SJCRH30 (cell line): ENCODE results near the gene VSIG10L2. TPM values are rescaled to one million over a fixed set of nuclear protein-coding genes. Genes with fewer than 3 reads are reported as not detected.
A peak's percentile ranks its signal among the peaks of the same experiment; 100 is the strongest.

Experiments
- DNase-seq, 2 experiments: peaks; one replicate each; pipeline ENCODE4 v3.0.0-alpha.2; 2015 to 2020
- H3K27ac ChIP-seq: fragments of 250-450 bp; sonication (Bioruptor Pico); 2 replicates; pipeline ENCODE4 v1.5.1; 2020; ENCODE audit warnings: mild to moderate bottlenecking, moderate library complexity
- H3K27me3 ChIP-seq: fragments of 250-450 bp; sonication (Bioruptor Pico); 2 replicates; pipeline ENCODE4 v1.5.1; 2020; ENCODE audit warnings: mild to moderate bottlenecking, moderate library complexity
- H3K36me3 ChIP-seq: fragments of 250-450 bp; sonication (Bioruptor Pico); 2 replicates; pipeline ENCODE4 v1.5.1; 2020; ENCODE audit warnings: mild to moderate bottlenecking, moderate library complexity
- H3K4me1 ChIP-seq: fragments of 250-450 bp; sonication (Bioruptor Pico); 2 replicates; pipeline ENCODE4 v1.5.1; 2020; ENCODE audit warnings: mild to moderate bottlenecking, moderate library complexity
- H3K4me3 ChIP-seq: fragments of 250-450 bp; sonication (Bioruptor Pico); 2 replicates; pipeline ENCODE4 v1.5.1; 2020; ENCODE audit warnings: mild to moderate bottlenecking, moderate library complexity
- H3K9me3 ChIP-seq: fragments of 250-450 bp; sonication (Bioruptor Pico); replicated peaks from 2 replicates; pipeline ENCODE4 v1.5.1; 2020; ENCODE audit warnings: mild to moderate bottlenecking, moderate library complexity
- total RNA-seq: library from RNA; depleted of rRNA; stranded (reverse); fragments of >200 nt; shearing (Covaris generic); gene quantifications from 2 replicates; pipeline ENCODE4 v1.2.3, GENCODE V29; 2014

Gene VSIG10L2
- total RNA-seq, 1 experiment from 2014 or later, result 0.02 TPM

DNA sequence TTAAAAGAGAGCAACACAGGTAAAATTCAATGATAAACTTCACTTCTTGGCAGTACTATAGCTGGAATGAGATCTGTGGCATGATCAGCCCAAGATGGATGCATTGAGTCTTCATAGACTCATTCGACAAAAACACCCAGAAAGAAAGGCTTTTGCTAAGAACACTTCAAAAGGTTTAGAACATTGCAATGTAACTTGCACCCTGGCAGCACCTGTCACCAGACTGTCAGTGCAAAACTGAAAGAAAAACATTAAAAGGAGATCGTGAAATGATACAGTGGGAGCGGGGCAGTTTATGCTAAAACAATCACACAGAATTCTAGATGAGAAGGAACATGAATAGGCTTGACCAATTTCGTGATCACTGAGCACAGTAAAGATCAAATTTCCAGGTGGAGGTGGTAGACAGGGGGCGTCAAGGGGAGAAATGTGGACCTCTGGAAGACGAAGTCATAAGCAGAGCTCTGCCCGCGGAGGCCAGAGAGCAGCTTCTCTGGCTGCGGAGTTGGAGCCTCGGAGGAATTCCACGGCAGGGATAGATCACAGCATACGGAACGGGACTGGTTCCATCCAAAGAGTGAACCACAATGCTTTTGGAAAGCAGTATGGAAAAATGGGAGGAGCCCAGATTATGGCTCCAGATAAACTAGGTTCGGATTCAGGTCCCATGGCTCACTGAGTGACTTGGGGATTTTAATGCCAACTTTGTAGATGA is 11.9 kb downstream of the VSIG10L2 start:
- Histone ChIP-seq H3K27me3 (no peaks in the 10 kb centered on the region), H3K9me3 (peaks cover 3% of the 10 kb centered on the region; the same call in 1 of the 2 replicates), H3K27ac (no peak overlapping the region), H3K4me3 (no peak overlapping the region), H3K36me3 (peaks cover 40% of the 10 kb centered on the region), H3K4me1 (peaks cover 10% of the 10 kb centered on the region)
- DNase-seq, result no peak

DNA sequence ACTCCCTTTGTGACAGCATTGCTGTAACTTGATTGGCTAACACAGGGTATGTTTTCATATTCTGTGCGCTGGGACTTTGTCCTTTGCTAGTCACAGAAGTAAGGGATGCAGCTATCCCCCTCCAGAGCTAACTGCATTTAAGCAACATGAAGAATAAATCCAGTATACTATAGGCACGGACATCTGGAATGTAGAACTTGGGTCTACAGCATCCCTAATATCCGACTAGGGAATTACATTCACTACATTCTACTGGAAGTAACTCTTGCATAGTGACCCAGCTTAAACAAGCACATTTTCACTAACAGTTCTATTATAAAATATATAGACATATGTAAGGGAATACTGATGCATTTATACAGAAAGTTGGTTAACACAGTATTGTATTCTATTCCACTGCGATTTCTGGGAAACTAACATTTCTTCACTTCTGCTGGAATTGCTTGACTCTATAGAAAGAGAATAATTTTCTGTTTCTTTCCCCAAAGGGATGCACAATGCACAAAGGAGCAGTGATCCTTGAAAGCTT is 13.1 kb downstream of the VSIG10L2 start:
- Histone ChIP-seq H3K27ac (no peak overlapping the region), H3K36me3 (peaks cover 48% of the 10 kb centered on the region)

DNA sequence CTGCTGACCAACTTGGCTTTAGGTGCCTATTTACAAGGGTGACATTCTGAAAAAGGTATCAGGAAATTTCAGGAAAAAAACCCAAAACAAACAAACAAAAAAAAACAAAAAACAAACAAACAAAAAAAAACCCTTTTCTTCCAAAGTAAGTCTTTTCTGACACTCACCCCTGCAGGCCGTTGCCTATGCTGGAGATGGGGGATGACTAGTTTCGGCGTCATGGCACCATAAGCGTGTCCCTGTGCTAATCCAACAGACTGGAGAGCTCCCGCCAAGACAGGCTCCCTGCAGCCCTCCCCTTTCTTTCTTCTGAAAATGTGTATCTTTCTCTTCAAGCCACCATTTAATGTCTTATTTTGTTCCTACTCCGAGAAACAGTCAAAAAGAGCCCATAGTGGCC is 13.7 kb downstream of the VSIG10L2 start:
- Histone ChIP-seq H3K4me1 (peaks cover 10% of the 10 kb centered on the region), H3K27me3 (no peaks in the 10 kb centered on the region), H3K9me3 (peaks cover 10% of the 10 kb centered on the region; the same call in 1 of the 2 replicates), H3K4me3 (no peak overlapping the region), H3K36me3 (peaks cover 48% of the 10 kb centered on the region), H3K27ac (no peak overlapping the region)
- no peak for DNase-seq

More for the DNA sequence above, 13.1 kb downstream of the VSIG10L2 start:
- Histone ChIP-seq H3K9me3 (peaks cover 10% of the 10 kb centered on the region; the same call in 1 of the 2 replicates), H3K4me3 (no peak overlapping the region), H3K4me1 (peaks cover 10% of the 10 kb centered on the region), H3K27me3 (no peaks in the 10 kb centered on the region)
- no peak for DNase-seq

DNA sequence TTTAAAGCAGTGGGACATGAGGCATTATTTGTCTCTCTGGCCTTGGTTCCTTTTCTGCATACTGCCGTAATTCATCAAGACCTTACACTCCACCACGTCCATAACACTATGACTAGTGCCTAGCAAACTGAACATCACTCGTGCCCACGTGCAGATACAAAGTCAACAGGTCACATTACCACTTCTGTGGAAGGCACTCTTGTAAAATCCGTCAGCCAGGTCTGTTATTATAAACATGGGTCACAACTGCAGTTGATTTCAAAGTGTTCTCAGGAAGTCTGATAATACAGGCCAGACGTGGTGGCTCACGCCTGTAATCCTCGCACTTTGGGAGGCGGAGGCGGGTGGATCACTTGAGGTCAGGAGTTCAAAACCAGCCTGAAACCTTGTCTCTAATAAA is 14.1 kb downstream of the VSIG10L2 start:
- no peak overlapping the region for H3K27ac ChIP-seq
- H3K4me3 ChIP-seq, result no peak overlapping the region
- H3K27me3 ChIP-seq, result no peaks in the 10 kb centered on the region
- DNase-seq, result no peak
- H3K4me1 ChIP-seq, result peaks cover 10% of the 10 kb centered on the region
- peaks cover 48% of the 10 kb centered on the region for H3K36me3 ChIP-seq
- H3K9me3 ChIP-seq, result peaks cover 10% of the 10 kb centered on the region; the same call in 1 of the 2 replicates

DNA sequence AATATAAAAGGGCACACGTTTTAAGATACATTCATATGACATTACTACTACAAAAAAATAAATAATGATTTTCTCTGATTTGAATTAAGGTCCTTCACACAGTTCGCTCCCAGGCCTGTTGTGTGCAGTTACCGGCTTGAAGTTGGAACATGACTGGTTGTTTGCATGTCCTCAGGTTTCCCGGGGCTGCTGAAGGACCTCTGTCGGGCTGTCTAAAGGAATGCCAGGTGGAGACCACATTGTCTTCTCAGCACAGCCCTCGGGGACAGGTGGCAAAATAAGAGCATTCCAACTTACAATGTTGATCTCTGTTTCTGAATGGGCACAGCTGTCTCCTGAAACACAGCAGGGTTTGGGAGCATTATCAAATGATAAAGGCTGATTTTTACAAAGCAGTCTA is 14.9 kb downstream of the VSIG10L2 start:
- peak; percentile 50 to 57 for DNase-seq
- peaks cover 10% of the 10 kb centered on the region; the same call in 1 of the 2 replicates for H3K9me3 ChIP-seq
- H3K27ac ChIP-seq, result peak overlapping the region; percentile 29; the same call in 1 of the 2 replicates
- H3K4me1 ChIP-seq, result peaks cover 10% of the 10 kb centered on the region
- no peak overlapping the region for H3K4me3 ChIP-seq
- no peaks in the 10 kb centered on the region for H3K27me3 ChIP-seq
- H3K36me3 ChIP-seq, result peaks cover 44% of the 10 kb centered on the region

DNA sequence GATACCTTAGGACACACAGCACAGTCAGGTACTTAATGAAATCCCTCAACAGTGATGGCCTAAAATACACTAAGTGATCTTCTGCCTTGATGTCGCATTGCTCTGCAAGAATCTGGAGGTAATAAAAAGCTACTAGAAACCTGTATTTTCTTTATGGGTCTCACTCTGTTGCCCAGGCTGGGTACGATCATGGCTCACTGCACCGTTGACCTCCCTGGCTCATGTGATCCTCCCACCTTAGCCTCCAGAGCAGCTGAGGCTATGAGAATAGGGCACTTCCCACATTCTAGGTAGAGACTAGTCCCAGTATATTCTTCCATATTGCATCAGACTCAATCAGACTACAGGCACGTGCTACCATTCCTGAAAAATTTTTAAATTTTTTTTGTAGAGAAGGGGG is 21.7 kb downstream of the VSIG10L2 start:
- Histone ChIP-seq H3K4me3 (no peak overlapping the region), H3K27ac (no peak overlapping the region), H3K36me3 (peaks cover 45% of the 10 kb centered on the region), H3K4me1 (no peaks in the 10 kb centered on the region), H3K27me3 (no peaks in the 10 kb centered on the region), H3K9me3 (peaks cover 9% of the 10 kb centered on the region; the same call in 1 of the 2 replicates)
- no peak for DNase-seq

DNA sequence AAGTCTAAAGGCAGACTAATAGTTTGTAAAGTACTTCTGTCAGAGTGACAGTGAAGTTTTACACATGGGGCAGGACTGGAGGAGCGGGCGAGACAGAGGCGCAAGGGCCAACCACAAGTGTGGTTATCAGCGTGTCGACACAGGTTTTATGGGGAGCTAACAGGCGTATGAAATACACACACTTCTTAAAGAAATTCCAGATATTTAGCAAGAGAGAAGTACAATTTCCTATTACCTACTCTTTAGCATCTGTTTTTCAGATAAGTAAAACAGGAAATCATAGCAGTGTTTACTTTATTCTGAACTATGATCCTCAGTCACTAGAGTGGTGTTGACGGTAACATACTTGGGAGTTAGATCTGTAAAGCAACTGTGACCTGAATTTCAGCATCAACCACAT is 22.5 kb downstream of the VSIG10L2 start:
- no peak overlapping the region for H3K27ac ChIP-seq
- H3K27me3 ChIP-seq, result no peaks in the 10 kb centered on the region
- peaks cover 36% of the 10 kb centered on the region for H3K36me3 ChIP-seq
- H3K4me1 ChIP-seq, result no peaks in the 10 kb centered on the region
- no peak for DNase-seq
- H3K9me3 ChIP-seq, result peaks cover 2% of the 10 kb centered on the region; the same call in 1 of the 2 replicates
- no peak overlapping the region for H3K4me3 ChIP-seq

DNA sequence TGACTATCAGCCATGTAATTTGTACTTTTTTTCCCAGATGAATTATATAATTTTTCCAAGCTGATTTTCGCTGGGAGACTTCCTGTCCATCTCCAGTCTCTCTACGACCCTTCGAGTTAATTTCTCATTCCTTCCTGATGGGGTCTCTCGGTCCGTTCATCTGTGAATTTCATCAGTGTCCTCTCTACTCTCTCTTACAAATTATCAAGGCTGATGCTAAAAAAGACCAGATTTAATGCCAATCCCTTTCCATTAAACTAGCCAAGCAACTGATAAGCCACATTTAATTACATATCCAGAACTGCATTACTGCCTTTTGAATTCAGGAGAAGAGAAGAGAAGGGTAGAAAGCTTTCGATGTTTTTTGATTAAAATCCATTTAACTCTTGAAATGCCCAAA is 25.8 kb downstream of the VSIG10L2 start:
- Histone ChIP-seq H3K27me3 (no peaks in the 10 kb centered on the region), H3K4me1 (no peaks in the 10 kb centered on the region), H3K36me3 (peaks cover 36% of the 10 kb centered on the region), H3K27ac (no peak overlapping the region), H3K9me3 (no peaks in the 10 kb centered on the region), H3K4me3 (no peak overlapping the region)
- DNase-seq, result no peak

DNA sequence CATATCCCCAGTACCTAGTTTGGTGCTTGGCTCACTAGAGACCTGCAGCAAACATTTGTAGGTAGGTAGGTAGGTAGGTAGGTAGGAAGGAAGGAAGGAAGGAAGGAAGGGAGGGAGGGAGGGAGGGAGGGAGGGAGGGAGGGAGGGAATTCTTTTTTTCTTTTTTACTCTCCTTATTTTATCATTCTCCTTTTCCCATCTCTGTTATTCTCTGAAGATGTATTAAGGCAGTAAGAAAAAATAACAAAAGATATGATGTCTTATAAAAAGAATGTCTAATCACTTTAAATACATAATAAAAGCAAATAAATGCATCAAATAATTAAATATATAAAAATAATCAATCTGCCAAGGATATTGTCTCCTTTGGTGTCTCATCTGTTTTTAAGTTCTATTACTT is 28.4 kb downstream of the VSIG10L2 start:
- Histone ChIP-seq H3K4me3 (no peak overlapping the region), H3K36me3 (peaks cover 40% of the 10 kb centered on the region), H3K4me1 (no peaks in the 10 kb centered on the region), H3K27me3 (no peaks in the 10 kb centered on the region), H3K27ac (no peak overlapping the region), H3K9me3 (no peaks in the 10 kb centered on the region)
- DNase-seq, result no peak

DNA sequence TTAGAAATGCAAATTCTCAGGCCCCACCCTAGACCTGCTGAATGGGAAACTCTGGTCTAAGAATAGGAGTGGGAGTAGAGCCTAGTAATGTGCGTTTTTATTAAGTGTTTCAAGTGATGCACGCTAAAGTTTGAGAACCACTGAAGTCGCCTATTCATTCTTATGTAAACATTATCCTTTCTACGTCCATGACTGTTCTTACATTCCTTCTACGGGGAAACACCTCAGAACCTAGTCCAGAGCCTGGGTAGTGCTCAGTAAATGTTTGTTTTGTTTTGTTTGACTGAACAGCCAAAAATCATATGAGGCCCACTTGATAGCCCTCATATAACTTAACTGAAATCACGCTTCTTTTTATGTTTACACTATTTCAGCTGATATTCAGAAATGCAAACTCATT is 29.8 kb downstream of the VSIG10L2 start:
- no peaks in the 10 kb centered on the region for H3K4me1 ChIP-seq

DNA sequence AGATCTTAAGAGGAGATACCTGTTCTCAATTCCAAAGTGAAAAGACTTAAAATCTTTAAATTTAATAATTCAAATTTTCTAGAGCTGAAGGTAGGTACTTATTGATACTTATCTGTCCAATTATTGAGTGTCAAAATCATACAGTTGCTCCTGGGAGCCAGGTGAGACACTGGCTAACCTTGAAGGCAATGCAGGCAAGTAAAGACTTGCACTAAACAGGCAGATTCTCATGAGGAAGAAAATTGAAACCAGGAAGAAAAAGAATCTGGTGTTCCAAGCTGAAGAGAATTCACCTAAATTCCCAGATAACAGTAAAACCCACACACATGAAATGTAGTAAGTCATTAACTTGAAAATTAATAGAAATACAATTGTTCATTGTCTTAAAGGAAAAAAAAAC is 30.3 kb downstream of the VSIG10L2 start:
- DNase-seq, result no peak
- H3K4me3 ChIP-seq, result no peak overlapping the region
- no peak overlapping the region for H3K27ac ChIP-seq
- no peaks in the 10 kb centered on the region for H3K9me3 ChIP-seq
- H3K4me1 ChIP-seq, result no peaks in the 10 kb centered on the region
- H3K27me3 ChIP-seq, result no peaks in the 10 kb centered on the region
- peaks cover 41% of the 10 kb centered on the region for H3K36me3 ChIP-seq

More for the DNA sequence above, 29.8 kb downstream of the VSIG10L2 start:
- Histone ChIP-seq H3K27me3 (no peaks in the 10 kb centered on the region), H3K27ac (no peak overlapping the region), H3K4me3 (no peak overlapping the region), H3K9me3 (no peaks in the 10 kb centered on the region), H3K36me3 (peaks cover 41% of the 10 kb centered on the region)
- no peak for DNase-seq

DNA sequence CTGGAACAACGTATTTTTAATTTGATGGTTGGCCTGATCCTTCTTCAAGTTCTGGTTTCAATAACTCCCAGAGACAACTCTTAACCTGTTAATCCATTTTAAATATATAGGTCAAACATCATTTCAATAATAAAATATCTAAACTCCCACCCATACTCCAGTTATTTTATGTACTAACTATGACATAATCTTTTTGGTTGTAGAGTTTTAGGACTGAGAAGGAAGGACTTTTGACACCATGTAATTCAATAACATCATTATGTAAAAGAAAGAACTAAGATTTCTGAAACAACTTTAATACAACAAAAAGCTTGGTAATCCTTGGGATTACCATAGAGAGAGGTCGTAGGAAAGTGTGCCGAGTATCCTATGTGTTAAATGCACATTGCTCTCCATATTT is 31.5 kb downstream of the VSIG10L2 start:
- no peak for DNase-seq
- Histone ChIP-seq H3K9me3 (no peaks in the 10 kb centered on the region), H3K27me3 (no peaks in the 10 kb centered on the region), H3K4me1 (no peaks in the 10 kb centered on the region), H3K36me3 (peaks cover 35% of the 10 kb centered on the region), H3K4me3 (no peak overlapping the region), H3K27ac (no peak overlapping the region)

DNA sequence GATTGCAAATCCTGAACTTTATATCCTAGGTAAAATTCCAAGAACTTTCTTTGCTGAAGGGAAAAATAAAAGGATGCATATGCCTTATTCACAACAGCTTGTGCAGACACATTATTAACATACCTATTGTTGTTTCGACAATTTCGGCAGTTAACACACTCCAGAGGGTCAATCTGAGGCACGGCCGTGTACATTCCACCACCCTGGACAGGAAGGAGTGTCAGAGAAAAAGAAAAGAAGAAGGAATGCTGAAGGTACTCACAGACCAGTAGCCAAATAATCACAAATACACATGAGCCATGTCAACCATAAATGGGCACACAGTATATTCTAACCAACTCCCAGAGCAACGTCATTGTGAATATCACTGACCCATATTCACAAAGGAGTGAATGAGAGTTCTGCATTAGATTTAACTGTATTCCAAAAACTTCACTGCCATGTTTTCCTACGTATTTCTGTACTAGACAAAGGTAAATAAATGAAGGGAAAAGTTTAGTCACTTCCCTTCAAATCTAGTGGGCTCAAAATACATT is 32.4 kb downstream of the VSIG10L2 start:
- H3K4me3 ChIP-seq, result no peak overlapping the region
- H3K9me3 ChIP-seq, result no peaks in the 10 kb centered on the region
- peaks cover 41% of the 10 kb centered on the region for H3K36me3 ChIP-seq
- no peaks in the 10 kb centered on the region for H3K27me3 ChIP-seq
- H3K27ac ChIP-seq, result no peak overlapping the region
- H3K4me1 ChIP-seq, result no peaks in the 10 kb centered on the region
- DNase-seq, result no peak

DNA sequence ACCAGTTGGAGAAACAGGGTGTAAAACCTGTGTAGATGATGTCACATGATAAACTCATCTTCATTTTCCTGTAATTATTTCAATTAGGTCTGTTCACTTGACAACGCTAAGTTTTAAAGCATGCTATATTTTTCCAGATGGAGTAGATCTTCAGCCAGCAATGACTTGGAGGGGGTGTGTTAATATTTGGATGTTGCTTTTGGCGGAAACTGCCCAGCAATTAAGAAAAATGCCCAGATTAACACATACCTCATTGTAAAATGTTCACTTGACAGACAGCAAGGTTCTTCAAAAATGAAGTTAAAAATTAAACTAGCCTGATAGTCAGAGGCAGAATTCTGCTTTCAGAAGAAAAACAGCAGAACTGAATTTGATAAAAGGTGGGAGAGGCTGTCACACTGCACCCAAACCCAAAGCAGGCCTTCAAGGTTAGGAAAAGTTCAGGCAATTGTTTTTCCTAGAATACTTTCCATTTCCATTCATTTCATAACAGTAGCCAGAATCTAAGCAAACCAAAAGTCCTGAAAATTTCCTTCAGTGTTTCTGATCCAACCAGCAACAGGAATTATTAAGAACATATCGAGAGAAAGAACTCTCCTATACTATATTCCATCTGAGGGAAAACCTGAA is 33.0 kb downstream of the VSIG10L2 start:
- Histone ChIP-seq H3K4me3 (no peak overlapping the region), H3K4me1 (no peaks in the 10 kb centered on the region), H3K36me3 (peaks cover 47% of the 10 kb centered on the region), H3K27ac (no peak overlapping the region), H3K9me3 (no peaks in the 10 kb centered on the region), H3K27me3 (no peaks in the 10 kb centered on the region)
- no peak for DNase-seq

DNA sequence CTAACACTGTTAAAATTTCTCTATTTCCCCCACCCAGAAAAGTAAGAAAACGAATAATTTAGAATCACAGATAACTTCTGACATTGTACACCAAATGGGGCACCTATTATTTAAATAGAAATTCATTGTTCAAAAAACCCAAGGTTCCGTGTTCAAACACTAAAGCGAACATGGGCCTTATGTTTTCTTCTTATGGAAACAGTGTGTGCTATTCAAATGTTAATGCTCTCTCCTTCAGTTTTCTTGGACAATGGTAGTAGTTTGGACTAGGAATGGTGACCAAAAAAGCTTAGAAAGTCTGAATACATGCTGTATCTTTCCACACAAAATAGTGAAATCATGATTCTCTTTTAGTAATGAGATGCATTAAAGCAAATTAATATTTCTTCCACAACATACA is 33.7 kb downstream of the VSIG10L2 start:
- no peak overlapping the region for H3K4me3 ChIP-seq
- no peak for DNase-seq
- peaks cover 51% of the 10 kb centered on the region for H3K36me3 ChIP-seq
- no peaks in the 10 kb centered on the region for H3K27me3 ChIP-seq
- no peaks in the 10 kb centered on the region for H3K9me3 ChIP-seq
- H3K4me1 ChIP-seq, result no peaks in the 10 kb centered on the region
- no peak overlapping the region for H3K27ac ChIP-seq
